ENCODE results near the gene RASSF5. TPM values are rescaled to one million over a fixed set of nuclear protein-coding genes. Genes with fewer than 3 reads are reported as not detected.

Gene RASSF5
- total and polyA plus RNA-seq, 10 of the 15 experiments (the other 5 are each of a cell fraction or from before 2014, with no cell fraction given) = 14.0 to 89.6 (median 68.9) TPM

DNA sequence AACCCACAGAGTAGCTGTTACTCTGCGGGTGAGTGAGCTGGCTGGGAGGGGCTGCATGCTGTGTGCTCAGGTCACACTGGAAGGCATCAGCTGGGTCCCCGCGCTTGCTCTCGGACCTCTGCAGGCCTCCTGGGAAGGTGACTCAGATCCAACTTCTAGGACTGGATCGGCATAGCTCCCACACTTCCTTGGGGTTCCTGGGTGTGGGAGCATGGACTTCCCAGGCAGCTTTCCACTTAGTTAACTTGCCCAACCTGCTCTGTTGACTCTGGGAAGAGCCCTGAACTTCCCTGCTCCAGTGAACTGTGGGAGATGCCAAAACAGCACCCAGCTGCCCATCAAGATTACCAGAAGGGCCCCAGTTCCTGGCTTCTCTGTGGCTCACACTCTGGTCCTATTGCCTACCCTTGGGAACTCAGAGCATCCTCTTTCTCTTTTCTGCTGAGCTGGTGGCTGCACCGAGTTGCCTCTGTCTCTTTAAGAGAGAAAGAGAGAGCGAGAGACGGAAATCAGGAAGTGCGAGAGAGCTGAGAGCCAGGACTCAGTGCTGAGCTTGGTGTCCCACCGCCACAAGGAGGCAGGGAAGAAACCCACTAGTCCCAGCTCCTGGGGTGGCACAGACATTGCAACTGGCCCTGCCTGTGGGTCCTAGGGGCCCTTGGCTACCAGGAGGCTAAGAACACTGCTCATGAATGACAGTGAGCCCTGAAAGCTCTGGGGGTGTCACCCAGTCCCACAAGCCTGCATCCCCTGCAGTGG is 37.2 kb upstream of the RASSF5 start, which contains the start of gene IKBKE (continued):
- TF ChIP-seq, protein P1, sequence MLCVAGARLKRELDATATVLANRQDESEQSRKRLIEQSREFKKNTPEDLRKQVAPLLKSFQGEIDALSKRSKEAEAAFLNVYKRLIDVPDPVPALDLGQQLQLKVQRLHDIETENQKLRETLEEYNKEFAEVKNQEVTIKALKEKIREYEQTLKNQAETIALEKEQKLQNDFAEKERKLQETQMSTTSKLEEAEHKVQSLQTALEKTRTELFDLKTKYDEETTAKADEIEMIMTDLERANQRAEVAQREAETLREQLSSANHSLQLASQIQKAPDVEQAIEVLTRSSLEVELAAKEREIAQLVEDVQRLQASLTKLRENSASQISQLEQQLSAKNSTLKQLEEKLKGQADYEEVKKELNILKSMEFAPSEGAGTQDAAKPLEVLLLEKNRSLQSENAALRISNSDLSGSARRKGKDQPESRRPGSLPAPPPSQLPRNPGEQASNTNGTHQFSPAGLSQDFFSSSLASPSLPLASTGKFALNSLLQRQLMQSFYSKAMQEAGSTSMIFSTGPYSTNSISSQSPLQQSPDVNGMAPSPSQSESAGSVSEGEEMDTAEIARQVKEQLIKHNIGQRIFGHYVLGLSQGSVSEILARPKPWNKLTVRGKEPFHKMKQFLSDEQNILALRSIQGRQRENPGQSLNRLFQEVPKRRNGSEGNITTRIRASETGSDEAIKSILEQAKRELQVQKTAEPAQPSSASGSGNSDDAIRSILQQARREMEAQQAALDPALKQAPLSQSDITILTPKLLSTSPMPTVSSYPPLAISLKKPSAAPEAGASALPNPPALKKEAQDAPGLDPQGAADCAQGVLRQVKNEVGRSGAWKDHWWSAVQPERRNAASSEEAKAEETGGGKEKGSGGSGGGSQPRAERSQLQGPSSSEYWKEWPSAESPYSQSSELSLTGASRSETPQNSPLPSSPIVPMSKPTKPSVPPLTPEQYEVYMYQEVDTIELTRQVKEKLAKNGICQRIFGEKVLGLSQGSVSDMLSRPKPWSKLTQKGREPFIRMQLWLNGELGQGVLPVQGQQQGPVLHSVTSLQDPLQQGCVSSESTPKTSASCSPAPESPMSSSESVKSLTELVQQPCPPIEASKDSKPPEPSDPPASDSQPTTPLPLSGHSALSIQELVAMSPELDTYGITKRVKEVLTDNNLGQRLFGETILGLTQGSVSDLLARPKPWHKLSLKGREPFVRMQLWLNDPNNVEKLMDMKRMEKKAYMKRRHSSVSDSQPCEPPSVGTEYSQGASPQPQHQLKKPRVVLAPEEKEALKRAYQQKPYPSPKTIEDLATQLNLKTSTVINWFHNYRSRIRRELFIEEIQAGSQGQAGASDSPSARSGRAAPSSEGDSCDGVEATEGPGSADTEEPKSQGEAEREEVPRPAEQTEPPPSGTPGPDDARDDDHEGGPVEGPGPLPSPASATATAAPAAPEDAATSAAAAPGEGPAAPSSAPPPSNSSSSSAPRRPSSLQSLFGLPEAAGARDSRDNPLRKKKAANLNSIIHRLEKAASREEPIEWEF (IDR thresholded peaks at IDR 0.05; ENCODE audit: insufficient replicate concordance, low read depth, low read length) = no peak
- TF ChIP-seq ZNF274 (IDR thresholded peaks at IDR 0.05; ENCODE audit: insufficient read depth, insufficient read length) = no peak
- TF ChIP-seq IRF4 (IDR thresholded peaks at IDR 0.05; ENCODE audit: low read depth, low read length) = no peak
- TF ChIP-seq, protein P2, sequence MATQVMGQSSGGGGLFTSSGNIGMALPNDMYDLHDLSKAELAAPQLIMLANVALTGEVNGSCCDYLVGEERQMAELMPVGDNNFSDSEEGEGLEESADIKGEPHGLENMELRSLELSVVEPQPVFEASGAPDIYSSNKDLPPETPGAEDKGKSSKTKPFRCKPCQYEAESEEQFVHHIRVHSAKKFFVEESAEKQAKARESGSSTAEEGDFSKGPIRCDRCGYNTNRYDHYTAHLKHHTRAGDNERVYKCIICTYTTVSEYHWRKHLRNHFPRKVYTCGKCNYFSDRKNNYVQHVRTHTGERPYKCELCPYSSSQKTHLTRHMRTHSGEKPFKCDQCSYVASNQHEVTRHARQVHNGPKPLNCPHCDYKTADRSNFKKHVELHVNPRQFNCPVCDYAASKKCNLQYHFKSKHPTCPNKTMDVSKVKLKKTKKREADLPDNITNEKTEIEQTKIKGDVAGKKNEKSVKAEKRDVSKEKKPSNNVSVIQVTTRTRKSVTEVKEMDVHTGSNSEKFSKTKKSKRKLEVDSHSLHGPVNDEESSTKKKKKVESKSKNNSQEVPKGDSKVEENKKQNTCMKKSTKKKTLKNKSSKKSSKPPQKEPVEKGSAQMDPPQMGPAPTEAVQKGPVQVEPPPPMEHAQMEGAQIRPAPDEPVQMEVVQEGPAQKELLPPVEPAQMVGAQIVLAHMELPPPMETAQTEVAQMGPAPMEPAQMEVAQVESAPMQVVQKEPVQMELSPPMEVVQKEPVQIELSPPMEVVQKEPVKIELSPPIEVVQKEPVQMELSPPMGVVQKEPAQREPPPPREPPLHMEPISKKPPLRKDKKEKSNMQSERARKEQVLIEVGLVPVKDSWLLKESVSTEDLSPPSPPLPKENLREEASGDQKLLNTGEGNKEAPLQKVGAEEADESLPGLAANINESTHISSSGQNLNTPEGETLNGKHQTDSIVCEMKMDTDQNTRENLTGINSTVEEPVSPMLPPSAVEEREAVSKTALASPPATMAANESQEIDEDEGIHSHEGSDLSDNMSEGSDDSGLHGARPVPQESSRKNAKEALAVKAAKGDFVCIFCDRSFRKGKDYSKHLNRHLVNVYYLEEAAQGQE (IDR thresholded peaks at IDR 0.05; ENCODE audit: low read depth, low read length) = no peak
- TF ChIP-seq ASH2L (IDR thresholded peaks at IDR 0.05; ENCODE audit: borderline replicate concordance, low read depth) = no peak
- TF ChIP-seq NFYB (IDR thresholded peaks at IDR 0.05; ENCODE audit: insufficient read depth, low read depth, low read length) = no peak
- no peak for TF ChIP-seq FOXK2 (IDR thresholded peaks at IDR 0.05)
- no peak; the same call in 1 of the 2 replicates for TF ChIP-seq PML (IDR thresholded peaks at IDR 0.05; ENCODE audit: low read length)
- no peak for TF ChIP-seq GABPA (IDR thresholded peaks at IDR 0.05; ENCODE audit: low read depth)
- TF ChIP-seq, protein P3, sequence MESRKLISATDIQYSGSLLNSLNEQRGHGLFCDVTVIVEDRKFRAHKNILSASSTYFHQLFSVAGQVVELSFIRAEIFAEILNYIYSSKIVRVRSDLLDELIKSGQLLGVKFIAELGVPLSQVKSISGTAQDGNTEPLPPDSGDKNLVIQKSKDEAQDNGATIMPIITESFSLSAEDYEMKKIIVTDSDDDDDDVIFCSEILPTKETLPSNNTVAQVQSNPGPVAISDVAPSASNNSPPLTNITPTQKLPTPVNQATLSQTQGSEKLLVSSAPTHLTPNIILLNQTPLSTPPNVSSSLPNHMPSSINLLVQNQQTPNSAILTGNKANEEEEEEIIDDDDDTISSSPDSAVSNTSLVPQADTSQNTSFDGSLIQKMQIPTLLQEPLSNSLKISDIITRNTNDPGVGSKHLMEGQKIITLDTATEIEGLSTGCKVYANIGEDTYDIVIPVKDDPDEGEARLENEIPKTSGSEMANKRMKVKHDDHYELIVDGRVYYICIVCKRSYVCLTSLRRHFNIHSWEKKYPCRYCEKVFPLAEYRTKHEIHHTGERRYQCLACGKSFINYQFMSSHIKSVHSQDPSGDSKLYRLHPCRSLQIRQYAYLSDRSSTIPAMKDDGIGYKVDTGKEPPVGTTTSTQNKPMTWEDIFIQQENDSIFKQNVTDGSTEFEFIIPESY (IDR thresholded peaks at IDR 0.05) = no peak
- 0 out of 2 replicates have a peak, but pooled peaks have one; percentile 9 for TF ChIP-seq SMC3 (IDR thresholded peaks at IDR 0.05; ENCODE audit: borderline replicate concordance, low read length)
- no peak for TF ChIP-seq PAX8 (IDR thresholded peaks at IDR 0.05)
- TF ChIP-seq, protein P4, sequence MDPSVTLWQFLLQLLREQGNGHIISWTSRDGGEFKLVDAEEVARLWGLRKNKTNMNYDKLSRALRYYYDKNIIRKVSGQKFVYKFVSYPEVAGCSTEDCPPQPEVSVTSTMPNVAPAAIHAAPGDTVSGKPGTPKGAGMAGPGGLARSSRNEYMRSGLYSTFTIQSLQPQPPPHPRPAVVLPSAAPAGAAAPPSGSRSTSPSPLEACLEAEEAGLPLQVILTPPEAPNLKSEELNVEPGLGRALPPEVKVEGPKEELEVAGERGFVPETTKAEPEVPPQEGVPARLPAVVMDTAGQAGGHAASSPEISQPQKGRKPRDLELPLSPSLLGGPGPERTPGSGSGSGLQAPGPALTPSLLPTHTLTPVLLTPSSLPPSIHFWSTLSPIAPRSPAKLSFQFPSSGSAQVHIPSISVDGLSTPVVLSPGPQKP (IDR thresholded peaks at IDR 0.05; ENCODE audit: low read depth, low read length) = peak; percentile 12; the same call in 1 of the 2 replicates
- TF ChIP-seq CHD1 (IDR thresholded peaks at IDR 0.05; ENCODE audit: low read depth, low read length) = no peak
- no peak for TF ChIP-seq SUZ12 (IDR thresholded peaks at IDR 0.05; ENCODE audit: unreplicated experiment)
- peak; percentile 94 for TF ChIP-seq SPI1 (IDR thresholded peaks at IDR 0.05; ENCODE audit: borderline replicate concordance, insufficient read depth, low read depth, low read length)
- 0 out of 2 replicates have a peak, but pooled peaks have one; percentile 11 for TF ChIP-seq DPF2 (IDR thresholded peaks at IDR 0.05)
- TF ChIP-seq TARDBP (IDR thresholded peaks at IDR 0.05; ENCODE audit: borderline replicate concordance) = no peak
